Peyer's patch (tissue), 4 donors: ENCODE measurements around the gene BABAM1. TPM values are rescaled to one million over a fixed set of nuclear protein-coding genes. Genes with fewer than 3 reads are reported as not detected.

Experiments used
- DNase-seq, 3 donors: peaks; one replicate each; pipeline ENCODE4 v3.0.0-alpha.2; 2017 to 2019
- H3K27ac ChIP-seq, 4 donors: fragments of 200-600 bp; sonication (generic); one replicate each; pipeline ENCODE4 v1.5.1; 2016 to 2019
- H3K27me3 ChIP-seq, 2 donors: fragments of 200-600 bp; sonication (generic); one replicate each; pipeline ENCODE4 v1.5.1; 2019
- H3K36me3 ChIP-seq, 3 donors: fragments of 200-600 bp; sonication (generic); one replicate each; pipeline ENCODE4 v1.5.1; 2016 to 2019
- H3K4me1 ChIP-seq, 4 donors: fragments of 200-600 bp; sonication (generic); one replicate each; pipeline ENCODE4 v1.5.1; 2016 to 2019
- H3K4me3 ChIP-seq, 4 donors: fragments of 200-600 bp; sonication (generic); 1 replicate in 3 of 4; 2 replicates in 1 of 4; pipeline ENCODE4 v1.5.1; 2016 to 2019; ENCODE audit warnings: mild to moderate bottlenecking in 1 of 4
- H3K9me3 ChIP-seq, 4 donors: fragments of 200-600 bp; sonication (generic); one replicate each; pipeline ENCODE4 v1.5.1; 2016 to 2019; ENCODE audit warnings: mild to moderate bottlenecking in 1 of 4
- CTCF ChIP-seq, 6 experiments: fragments of 450-650 bp in 4 of 6; fragments of 200-600 bp in 2 of 6; sonication (generic) in 1 of 6; IDR thresholded peaks; one replicate each; pipeline ENCODE4 v1.5.1; 2017 to 2019; ENCODE audit warnings: antibody characterized with exemption in 6 of 6, mild to moderate bottlenecking in 3 of 6, moderate library complexity in 1 of 6
- POLR2A ChIP-seq, 2 donors: fragments of 450-650 bp; IDR thresholded peaks; one replicate each; pipeline ENCODE4 v1.5.1; 2017; ENCODE audit warnings: antibody characterized with exemption in 2 of 2, mild to moderate bottlenecking in 2 of 2, moderate library complexity in 2 of 2
- total RNA-seq, 4 donors: library from RNA; depleted of rRNA; stranded (reverse); fragments of >200 nt; gene quantifications; one replicate each; pipeline ENCODE4 v1.1.0, GENCODE V29; 2016

BABAM1 gene
- total RNA-seq, 4 donors from 2014 or later, result 51.8 to 174 (median 59.2) TPM

- TF ChIP-seq CTCF (IDR thresholded peaks at IDR 0.05) (no peak), POLR2A (IDR thresholded peaks at IDR 0.05) (no peak)
- H3K4me3 ChIP-seq, result no peak overlapping the region
- no peaks in the 10 kb centered on the region for H3K27me3 ChIP-seq
- no peaks in the 10 kb centered on the region for H3K9me3 ChIP-seq
- peak in 2 of 3 donors; percentile 47 to 82 for DNase-seq
- no peaks in the 10 kb centered on the region for H3K36me3 ChIP-seq
- H3K27ac ChIP-seq, result peak overlapping the region in 1 of 4 donors; percentile 79
- peaks cover 7 to 31% (median 9%) of the 10 kb centered on the region in 4 donors for H3K4me1 ChIP-seq
Observed at GRCh38 chr19:17249887-17250548, 17.2 kb upstream of the BABAM1 start.

GRCh38 chr19:17254636-17255035, 12.6 kb upstream of the BABAM1 start:
- Histone ChIP-seq H3K9me3 (no peaks in the 10 kb centered on the region), H3K27me3 (no peaks in the 10 kb centered on the region), H3K4me1 (no peaks in the 10 kb centered on the region), H3K4me3 (no peak overlapping the region), H3K27ac (no peak overlapping the region), H3K36me3 (no peaks in the 10 kb centered on the region)
- TF ChIP-seq CTCF (IDR thresholded peaks at IDR 0.05), result no peak
- TF ChIP-seq POLR2A (IDR thresholded peaks at IDR 0.05), result no peak
- no peak for DNase-seq

- no peaks in the 10 kb centered on the region for H3K9me3 ChIP-seq
- no peak for TF ChIP-seq CTCF (IDR thresholded peaks at IDR 0.05)
- no peak for TF ChIP-seq POLR2A (IDR thresholded peaks at IDR 0.05)
- no peaks in the 10 kb centered on the region for H3K36me3 ChIP-seq
- no peaks in the 10 kb centered on the region for H3K4me1 ChIP-seq
- no peak overlapping the region for H3K4me3 ChIP-seq
- DNase-seq, result no peak
- no peaks in the 10 kb centered on the region for H3K27me3 ChIP-seq
- no peak overlapping the region for H3K27ac ChIP-seq
Observed at GRCh38 chr19:17255150-17255621, 12.1 kb upstream of the BABAM1 start.

- Histone ChIP-seq H3K27ac (no peak overlapping the region), H3K4me1 (no peaks in the 10 kb centered on the region)
Observed at GRCh38 chr19:17256130-17256529, 11.1 kb upstream of the BABAM1 start.

DNA sequence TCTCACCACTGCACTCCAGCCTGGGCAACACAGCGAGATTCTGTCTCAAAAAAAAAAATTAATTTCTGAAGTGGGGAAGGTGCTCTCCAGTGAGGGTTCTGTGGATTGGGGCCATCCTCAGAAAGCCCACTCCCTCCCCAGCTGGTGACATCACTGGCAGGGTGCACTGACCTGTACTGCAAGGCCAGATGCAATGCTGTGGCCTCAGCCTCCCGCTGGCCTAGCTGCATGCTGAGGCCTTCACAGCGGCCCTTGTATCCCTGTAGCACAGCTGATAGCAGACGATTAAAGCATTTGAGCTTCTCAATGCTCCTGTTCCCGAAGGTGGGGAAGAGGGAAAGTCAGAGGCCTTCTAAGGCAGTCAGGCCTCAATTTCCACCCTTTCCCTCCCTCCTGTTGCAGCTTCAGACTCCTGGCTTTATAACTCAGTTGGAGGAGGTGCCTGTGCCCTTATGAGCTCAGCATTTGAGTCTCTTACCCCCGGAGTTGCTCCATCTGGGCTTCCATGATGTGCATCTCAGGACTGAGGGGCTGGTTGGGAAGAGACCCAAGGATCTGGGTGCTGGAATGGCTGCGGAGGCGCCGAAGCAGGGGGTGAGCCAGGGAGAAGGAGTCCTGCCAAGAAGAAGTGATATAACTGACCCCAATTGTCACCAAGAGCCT, 8.0 kb upstream of the BABAM1 start:
- TF ChIP-seq CTCF (IDR thresholded peaks at IDR 0.05) (no peak), POLR2A (IDR thresholded peaks at IDR 0.05) (no peak)
- H3K27ac ChIP-seq, result no peak overlapping the region
- no peaks in the 10 kb centered on the region for H3K27me3 ChIP-seq
- no peaks in the 10 kb centered on the region for H3K9me3 ChIP-seq
- H3K4me3 ChIP-seq, result no peak overlapping the region
- H3K4me1 ChIP-seq, result no peaks in the 10 kb centered on the region
- no peak for DNase-seq
- H3K36me3 ChIP-seq, result no peaks in the 10 kb centered on the region

More at GRCh38 chr19:17256130-17256529, 11.1 kb upstream of the BABAM1 start:
- Histone ChIP-seq H3K27me3 (no peaks in the 10 kb centered on the region), H3K4me3 (no peak overlapping the region), H3K9me3 (no peaks in the 10 kb centered on the region), H3K36me3 (no peaks in the 10 kb centered on the region)
- DNase-seq, result no peak
- no peak for TF ChIP-seq CTCF (IDR thresholded peaks at IDR 0.05)
- no peak for TF ChIP-seq POLR2A (IDR thresholded peaks at IDR 0.05)
